Aorta (tissue), 5 donors: Measurements from ENCODE around the gene CPHXL2. TPM values are rescaled to one million over a fixed set of nuclear protein-coding genes. Genes with fewer than 3 reads are reported as not detected.

ENCODE experiments used
- ATAC-seq: fragments of 200-7000 bp; cut with Tn5 transposase; one replicate; pipeline ENCODE4 v1.9.1; 2022; ENCODE audit warnings: moderate library complexity; ENCODE audit not compliant: low FRiP score
- DNase-seq, 2 donors: peaks; one replicate each; pipeline ENCODE4 v3.0.0-alpha.2; 2020
- H3K27ac ChIP-seq, 2 donors: one replicate each; pipeline ENCODE4 v1.5.1; 2013; ENCODE audit warnings: low read length in 2 of 2, mild to moderate bottlenecking in 2 of 2, moderate library complexity in 2 of 2, control low read depth in 1 of 2, inconsistent platforms in 1 of 2, low read depth in 1 of 2
- H3K27me3 ChIP-seq, 2 donors: one replicate each; pipeline ENCODE4 v1.6.1; 2013; ENCODE audit warnings: control low read depth in 1 of 2, low read length in 1 of 2, mild to moderate bottlenecking in 1 of 2, moderate library complexity in 1 of 2; ENCODE audit not compliant: insufficient read depth in 2 of 2, control insufficient read depth in 1 of 2
- H3K36me3 ChIP-seq, 2 donors: one replicate each; pipeline ENCODE4 v1.6.1; 2013; ENCODE audit warnings: control low read depth in 1 of 2, low read length in 1 of 2, mild to moderate bottlenecking in 1 of 2; ENCODE audit not compliant: insufficient read depth in 2 of 2, control insufficient read depth in 1 of 2
- H3K4me1 ChIP-seq, 2 donors: one replicate each; pipeline ENCODE4 v1.6.1; 2013; ENCODE audit warnings: low read length in 2 of 2, control low read depth in 1 of 2, mild to moderate bottlenecking in 1 of 2, moderate library complexity in 1 of 2; ENCODE audit not compliant: insufficient read depth in 2 of 2, control insufficient read depth in 1 of 2
- H3K4me3 ChIP-seq, 2 donors: one replicate each; pipeline ENCODE4 v1.5.1; 2013; ENCODE audit warnings: low read length in 2 of 2, control low read depth in 1 of 2, mild to moderate bottlenecking in 1 of 2
- H3K9me3 ChIP-seq: one replicate; pipeline ENCODE4 v1.6.1; 2013; ENCODE audit warnings: mild to moderate bottlenecking, low read length; ENCODE audit not compliant: control insufficient read depth
- WGBS, 2 donors: extraction: QIAGEN DNeasy Blood & Tissue Kit; methylation state at CpG; one replicate each; pipeline ENCODE4 v1.1.7; 2013; 5-methylcytosine and 5-hydroxymethylcytosine counted together
- intact Hi-C, 2 donors: fragments of 100-400 bp; cut with DNase I; formaldehyde crosslinking; loops; one replicate each; pipeline versions ENCODE4 v1.14.2 to v1.15.0; 2022
- polyA plus RNA-seq, 2 donors: library from polyadenylated mRNA; stranded (reverse); fragments of 200-250 nt; gene quantifications; one replicate each; pipeline ENCODE4 v1.2.3, GENCODE V29; 2013
- total RNA-seq, 2 donors: library from RNA; stranded (reverse); fragmentation: NEBNext Ultra II Directional; extraction: Animal tissue kit (Norgen Biotek cat#: 25700); gene quantifications; one replicate each; pipeline ENCODE4 v1.2.1, GENCODE V29; 2021
- donor health status: healthy with polysubstance abuse.
- donor health status: Bipolar disorder and iron deficiency.
- donor health status: DM: no; HTN: no; CAD: no.
- donor health status: DM: no; HTN: no; CAD: no.
- donor health status: DM: yes; HTN: yes; CAD: no.

The CPHXL2 gene
- total and polyA plus RNA-seq, 4 donors: not detected

DNA sequence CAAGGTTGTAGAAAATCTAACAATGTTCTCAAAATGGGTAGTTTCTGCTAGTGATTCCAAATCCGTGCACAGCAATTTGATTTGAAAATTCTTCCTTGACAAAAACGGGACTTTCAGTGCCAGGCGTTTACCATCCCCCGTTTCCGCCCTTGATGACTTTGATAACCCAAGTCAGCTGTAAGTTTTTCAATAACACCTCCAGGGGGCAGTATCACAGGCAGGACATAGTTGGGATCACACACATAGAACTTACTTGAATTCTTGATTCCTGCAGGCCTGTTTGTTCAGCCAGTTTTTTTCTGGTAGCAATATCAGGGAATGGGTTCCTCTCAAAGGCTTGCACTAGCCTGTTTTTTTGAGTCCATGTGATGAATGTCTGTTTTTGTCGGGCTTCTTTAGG is 18.9 kb upstream of the CPHXL2 start:
- no peaks in the 10 kb centered on the region for H3K9me3 ChIP-seq
- intact Hi-C loops: no loop called here
- H3K4me3 ChIP-seq: no peak overlapping the region
- no peak overlapping the region for H3K27ac ChIP-seq
- H3K4me1 ChIP-seq: no peaks in the 10 kb centered on the region
- no peaks in the 10 kb centered on the region for H3K27me3 ChIP-seq
- 73 to 79% methylated on average over 6 of the region's 6 CpGs for WGBS, 2 donors
- ATAC-seq (no peak), DNase-seq (no peak)
- peaks cover 0 to 3% of the 10 kb centered on the region in 2 donors for H3K36me3 ChIP-seq

DNA sequence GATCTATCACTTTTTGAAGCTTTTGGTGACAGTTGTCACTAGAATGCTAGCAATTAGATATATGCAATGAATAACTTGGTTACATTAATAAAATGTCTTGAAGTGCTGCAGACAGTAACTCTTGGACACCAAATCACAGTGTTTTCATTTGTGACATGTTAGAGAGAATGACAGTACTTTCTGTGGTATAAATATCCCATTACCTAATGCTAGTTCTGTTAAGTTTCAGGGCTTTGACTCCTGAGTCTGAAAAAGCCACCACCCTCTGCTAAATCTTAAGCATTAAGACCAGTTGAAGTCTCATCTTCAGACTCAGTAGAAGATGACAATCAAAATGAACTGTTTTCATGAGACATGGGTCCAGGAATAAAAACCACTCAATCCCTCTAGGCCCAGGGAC is 10.6 kb upstream of the CPHXL2 start:
- Histone ChIP-seq H3K27ac (no peak overlapping the region), H3K27me3 (no peaks in the 10 kb centered on the region), H3K4me3 (no peak overlapping the region), H3K4me1 (no peaks in the 10 kb centered on the region), H3K9me3 (no peaks in the 10 kb centered on the region), H3K36me3 (peaks cover 0 to 3% of the 10 kb centered on the region in 2 donors)
- ATAC-seq: no peak
- intact Hi-C loops: no loop called here
- no peak for DNase-seq

DNA sequence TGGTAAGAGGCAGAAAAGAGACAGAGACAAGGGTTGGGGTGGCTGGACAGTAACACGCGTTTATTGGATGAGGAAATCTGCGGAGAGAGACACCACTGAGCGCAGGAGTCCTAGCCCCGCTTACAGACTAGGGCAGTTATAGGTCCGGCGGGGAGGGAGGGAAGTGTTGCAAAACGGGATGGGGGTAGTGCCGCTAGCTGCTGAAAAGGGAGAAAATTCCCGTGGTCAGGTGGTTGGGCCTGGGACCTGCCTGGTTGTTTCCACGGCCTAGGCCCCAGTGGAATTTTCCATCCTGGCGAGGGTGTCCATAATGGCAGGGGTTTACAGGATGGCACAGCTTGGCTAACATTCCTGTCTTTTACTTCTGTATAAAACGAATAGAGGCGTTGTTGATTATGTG is 5.5 kb upstream of the CPHXL2 start:
- Histone ChIP-seq H3K27me3 (no peaks in the 10 kb centered on the region), H3K4me1 (no peaks in the 10 kb centered on the region), H3K9me3 (no peaks in the 10 kb centered on the region), H3K4me3 (no peak overlapping the region), H3K27ac (no peak overlapping the region), H3K36me3 (no peaks in the 10 kb centered on the region)
- intact Hi-C loops: no loop called here
- no peak for ATAC-seq
- WGBS, 2 donors: 87 to 89% methylated on average over 14 of the region's 14 CpGs
- DNase-seq: no peak

DNA sequence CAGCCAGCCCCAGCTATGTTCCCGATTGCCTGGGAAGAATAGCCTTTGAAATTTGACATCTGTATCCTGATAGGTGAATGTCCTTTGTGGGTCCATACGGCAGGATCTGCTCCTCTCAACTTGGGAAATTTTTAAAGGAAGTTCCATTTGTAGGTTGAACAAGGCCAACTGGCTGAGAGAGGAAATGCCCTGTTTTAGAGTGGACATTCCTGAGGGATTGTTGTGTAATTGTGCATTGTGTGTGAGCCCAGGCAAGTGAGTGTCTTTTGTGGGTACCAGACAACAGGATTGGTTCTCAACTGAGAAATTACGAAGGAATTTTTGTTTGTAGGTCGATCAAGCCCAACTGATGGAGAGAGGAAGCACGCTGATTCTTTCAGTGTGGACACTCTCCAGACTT is 2.6 kb upstream of the CPHXL2 start:
- Histone ChIP-seq H3K4me3 (no peak overlapping the region), H3K9me3 (no peaks in the 10 kb centered on the region), H3K27me3 (no peaks in the 10 kb centered on the region), H3K4me1 (no peaks in the 10 kb centered on the region), H3K36me3 (no peaks in the 10 kb centered on the region), H3K27ac (no peak overlapping the region)
- DNase-seq (no peak), ATAC-seq (no peak)
- intact Hi-C loops: no loop called here
- 87 to 89% methylated on average over 5 of the region's 5 CpGs for WGBS, 2 donors

DNA sequence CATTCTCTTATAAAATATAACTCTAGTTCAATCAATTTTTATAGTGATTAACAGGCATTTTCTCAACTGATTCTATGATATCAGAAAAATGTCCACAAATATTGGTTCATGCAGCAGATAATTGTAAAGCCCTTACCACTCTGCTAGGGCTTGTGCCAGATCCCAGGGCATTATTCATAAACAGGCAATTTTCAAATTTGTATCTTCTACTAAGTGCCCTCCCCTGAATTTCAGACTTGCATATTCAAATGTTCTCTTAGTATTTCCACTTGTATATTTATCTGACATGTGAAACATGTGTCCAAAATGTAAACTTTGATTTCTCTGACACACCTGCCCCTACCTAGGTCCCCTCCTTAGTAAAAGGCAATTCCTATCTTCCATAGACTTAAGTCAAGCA is 9.3 kb downstream of the CPHXL2 start:
- no peak for DNase-seq
- no peak overlapping the region for H3K4me3 ChIP-seq
- H3K27me3 ChIP-seq: no peaks in the 10 kb centered on the region
- no peaks in the 10 kb centered on the region for H3K9me3 ChIP-seq
- intact Hi-C loops: no loop called here
- H3K4me1 ChIP-seq: no peaks in the 10 kb centered on the region
- H3K27ac ChIP-seq: no peak overlapping the region
- peaks cover 0 to 3% of the 10 kb centered on the region in 2 donors for H3K36me3 ChIP-seq
- no peak for ATAC-seq

DNA sequence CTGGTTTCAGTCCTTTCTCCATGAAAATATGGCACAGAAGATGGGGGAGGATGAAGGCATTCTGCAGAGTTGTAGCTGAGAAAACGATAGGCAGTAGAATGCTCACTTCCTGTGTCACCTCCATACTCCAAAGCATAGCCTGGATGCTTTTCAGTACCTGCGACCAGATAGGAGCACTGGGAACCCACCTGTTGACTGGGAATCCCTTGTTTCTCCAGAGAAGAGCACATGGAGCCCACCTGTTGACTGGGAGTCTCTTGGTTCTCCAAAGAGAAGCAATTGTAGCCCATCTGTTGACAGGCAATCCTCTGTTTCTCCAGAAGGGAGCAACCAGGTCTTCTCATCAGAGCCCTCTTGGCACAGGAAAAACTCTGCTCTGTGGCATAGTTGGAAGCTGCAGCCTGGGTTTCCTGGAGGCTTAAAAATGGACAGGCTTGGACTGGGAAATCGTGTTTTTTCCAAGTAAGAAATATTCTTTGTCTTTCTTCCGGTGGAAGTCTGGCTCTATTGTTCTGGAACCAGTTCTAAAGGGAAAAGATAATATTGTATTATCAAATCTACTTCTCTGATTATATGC is 16.0 kb downstream of the CPHXL2 start:
- H3K36me3 ChIP-seq: peaks cover 12% of the 10 kb centered on the region in 2 donors
- 42 to 45% methylated on average over 4 of the region's 4 CpGs for WGBS, 2 donors

DNA sequence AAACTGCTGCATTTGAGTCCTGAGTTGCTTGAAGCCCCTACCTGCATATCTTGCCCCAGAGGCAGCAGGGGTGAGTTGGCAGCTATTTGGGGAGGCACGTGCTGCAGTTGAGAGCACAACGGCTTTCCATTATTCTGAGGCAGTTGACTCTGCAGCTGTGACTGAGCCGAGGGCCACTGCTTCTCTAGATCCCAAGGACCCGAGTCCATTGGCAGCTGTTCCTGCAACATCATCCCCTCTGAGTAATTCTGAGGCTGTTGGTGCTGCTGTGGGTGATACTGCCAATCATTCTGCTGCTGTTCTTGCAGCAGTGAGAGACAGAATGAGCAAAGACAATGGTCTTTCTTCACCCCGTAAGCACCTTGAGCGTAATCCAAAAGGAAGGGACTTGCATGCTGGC is 16.5 kb downstream of the CPHXL2 start:
- Histone ChIP-seq H3K4me1 (no peaks in the 10 kb centered on the region), H3K4me3 (no peak overlapping the region), H3K27ac (no peak overlapping the region), H3K9me3 (no peaks in the 10 kb centered on the region), H3K36me3 (peaks cover 12 to 16% of the 10 kb centered on the region in 2 donors), H3K27me3 (no peaks in the 10 kb centered on the region)
- ATAC-seq (no peak), DNase-seq (no peak)
- intact Hi-C loops: loop anchor here in 1 of 2 donors (5.0 kb wide), 1 partner anchor 102 kb away; no protein-coding TSS in a partner anchor
- WGBS, 2 donors: 84% methylated on average over 6 of the region's 6 CpGs

More for the DNA sequence above, 16.0 kb downstream of the CPHXL2 start:
- intact Hi-C loops: loop anchor here in 1 of 2 donors (5.0 kb wide), 1 partner anchor 101 kb away; no protein-coding TSS in a partner anchor
- no peak overlapping the region for H3K27ac ChIP-seq
- no peak for DNase-seq
- H3K27me3 ChIP-seq: no peaks in the 10 kb centered on the region
- H3K4me3 ChIP-seq: no peak overlapping the region
- H3K4me1 ChIP-seq: no peaks in the 10 kb centered on the region
- ATAC-seq: no peak
- no peaks in the 10 kb centered on the region for H3K9me3 ChIP-seq

DNA sequence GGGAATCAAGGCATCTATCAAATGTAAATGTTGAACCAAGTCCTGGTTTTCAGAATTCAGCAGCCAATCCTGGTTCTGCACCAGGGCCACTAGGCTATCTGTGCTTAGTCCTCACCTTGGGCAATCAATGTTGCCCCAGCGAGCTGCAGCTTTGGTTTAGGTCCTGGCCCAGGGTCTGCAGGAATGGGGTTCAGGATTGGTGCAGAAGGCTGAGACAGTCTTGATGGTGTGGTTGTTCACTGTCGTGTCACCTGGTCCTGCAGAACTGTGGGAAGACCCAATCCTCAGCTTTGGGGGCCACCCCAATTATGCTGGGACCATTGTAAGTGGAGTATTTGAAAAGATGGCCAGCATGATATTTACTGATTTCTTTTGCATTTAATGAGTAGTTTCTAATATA is 18.6 kb downstream of the CPHXL2 start:
- Histone ChIP-seq H3K9me3 (no peaks in the 10 kb centered on the region), H3K27ac (no peak overlapping the region), H3K4me3 (no peak overlapping the region), H3K27me3 (no peaks in the 10 kb centered on the region), H3K36me3 (peaks cover 12 to 16% of the 10 kb centered on the region in 2 donors), H3K4me1 (no peaks in the 10 kb centered on the region)
- intact Hi-C loops: no loop called here
- WGBS, 2 donors: 85 to 89% methylated on average over 2 of the region's 2 CpGs
- no peak for DNase-seq
- peak; percentile 9 for ATAC-seq

DNA sequence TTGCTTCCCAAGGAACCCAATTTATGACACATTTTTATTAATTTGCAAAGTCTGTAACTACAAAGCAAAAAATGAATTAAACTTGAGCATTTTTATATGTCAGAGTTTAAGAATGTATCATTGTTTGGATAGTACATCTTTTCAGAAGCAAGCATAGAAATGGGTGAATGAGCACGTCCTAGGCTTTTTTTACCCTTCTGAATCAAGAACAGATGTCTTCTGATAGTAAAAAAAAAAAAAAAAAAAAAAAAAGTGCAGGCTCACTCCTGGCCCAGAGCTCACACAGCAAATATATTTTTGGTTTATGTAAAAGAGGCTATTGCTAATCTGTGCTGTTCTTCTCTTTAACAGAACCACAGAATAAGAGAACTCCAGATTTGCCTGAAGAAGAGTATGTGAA is 22.9 kb downstream of the CPHXL2 start:
- no peak for DNase-seq
- Histone ChIP-seq H3K27ac (no peak overlapping the region), H3K27me3 (no peaks in the 10 kb centered on the region), H3K9me3 (no peaks in the 10 kb centered on the region), H3K36me3 (peaks cover 7 to 16% of the 10 kb centered on the region in 2 donors), H3K4me1 (peaks cover 3 to 5% of the 10 kb centered on the region in 2 donors), H3K4me3 (no peak overlapping the region)
- intact Hi-C loops: no loop called here
- ATAC-seq: no peak
- 5 to 7% methylated on average over 1 of the region's 1 CpG for WGBS, 2 donors
